Fibroblast of villous mesenchyme (primary cell): ENCODE results near the gene CCBE1. TPM values are rescaled to one million over a fixed set of nuclear protein-coding genes. Genes with fewer than 3 reads are reported as not detected.

Experiments used
- DNase-seq: peaks from one replicate; pipeline ENCODE4 v3.0.0-alpha.2; 2010; ENCODE audit warnings: low read depth
- H3K4me3 ChIP-seq: 2 replicates; pipeline ENCODE4 v1.5.1; 2011; ENCODE audit warnings: low read depth, mild to moderate bottlenecking, low read length
- total RNA-seq: library from RNA; depleted of rRNA; stranded (reverse); fragments of >200 nt; gene quantifications from 2 replicates; pipeline ENCODE4 v1.2.3, GENCODE V29; 2012
- TF ChIP-seq, protein P1 (sequence below): IDR thresholded peaks from 2 replicates; pipeline ENCODE4 v1.5.1; 2012; ENCODE audit warnings: low read depth, mild to moderate bottlenecking, low read length; ENCODE audit not compliant: insufficient read depth

CCBE1 gene
- total RNA-seq, 1 donor, result 10.4 TPM

DNA sequence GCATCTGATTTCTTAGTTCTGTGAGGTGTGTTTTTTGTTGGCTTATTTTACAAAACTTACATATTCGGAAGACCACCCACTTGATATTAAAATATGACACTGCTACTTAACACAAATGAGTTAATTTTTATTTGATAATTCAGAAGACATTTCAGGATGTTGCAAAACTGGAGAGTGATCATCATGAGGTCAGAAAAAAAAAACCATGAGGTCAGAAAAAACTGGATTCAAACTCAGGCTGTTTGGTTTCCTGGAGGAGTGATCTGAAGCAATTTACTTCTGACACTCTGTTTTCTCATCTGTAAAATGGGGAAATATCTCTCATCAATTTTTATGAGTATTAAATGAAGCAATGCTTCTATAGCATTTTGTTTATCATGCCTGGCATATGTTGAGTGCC is 1.8 kb upstream of the CCBE1 start:
- TF ChIP-seq, protein P1, sequence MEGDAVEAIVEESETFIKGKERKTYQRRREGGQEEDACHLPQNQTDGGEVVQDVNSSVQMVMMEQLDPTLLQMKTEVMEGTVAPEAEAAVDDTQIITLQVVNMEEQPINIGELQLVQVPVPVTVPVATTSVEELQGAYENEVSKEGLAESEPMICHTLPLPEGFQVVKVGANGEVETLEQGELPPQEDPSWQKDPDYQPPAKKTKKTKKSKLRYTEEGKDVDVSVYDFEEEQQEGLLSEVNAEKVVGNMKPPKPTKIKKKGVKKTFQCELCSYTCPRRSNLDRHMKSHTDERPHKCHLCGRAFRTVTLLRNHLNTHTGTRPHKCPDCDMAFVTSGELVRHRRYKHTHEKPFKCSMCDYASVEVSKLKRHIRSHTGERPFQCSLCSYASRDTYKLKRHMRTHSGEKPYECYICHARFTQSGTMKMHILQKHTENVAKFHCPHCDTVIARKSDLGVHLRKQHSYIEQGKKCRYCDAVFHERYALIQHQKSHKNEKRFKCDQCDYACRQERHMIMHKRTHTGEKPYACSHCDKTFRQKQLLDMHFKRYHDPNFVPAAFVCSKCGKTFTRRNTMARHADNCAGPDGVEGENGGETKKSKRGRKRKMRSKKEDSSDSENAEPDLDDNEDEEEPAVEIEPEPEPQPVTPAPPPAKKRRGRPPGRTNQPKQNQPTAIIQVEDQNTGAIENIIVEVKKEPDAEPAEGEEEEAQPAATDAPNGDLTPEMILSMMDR, result no peak
- DNase-seq, result no peak
- no peak overlapping the region for H3K4me3 ChIP-seq

DNA sequence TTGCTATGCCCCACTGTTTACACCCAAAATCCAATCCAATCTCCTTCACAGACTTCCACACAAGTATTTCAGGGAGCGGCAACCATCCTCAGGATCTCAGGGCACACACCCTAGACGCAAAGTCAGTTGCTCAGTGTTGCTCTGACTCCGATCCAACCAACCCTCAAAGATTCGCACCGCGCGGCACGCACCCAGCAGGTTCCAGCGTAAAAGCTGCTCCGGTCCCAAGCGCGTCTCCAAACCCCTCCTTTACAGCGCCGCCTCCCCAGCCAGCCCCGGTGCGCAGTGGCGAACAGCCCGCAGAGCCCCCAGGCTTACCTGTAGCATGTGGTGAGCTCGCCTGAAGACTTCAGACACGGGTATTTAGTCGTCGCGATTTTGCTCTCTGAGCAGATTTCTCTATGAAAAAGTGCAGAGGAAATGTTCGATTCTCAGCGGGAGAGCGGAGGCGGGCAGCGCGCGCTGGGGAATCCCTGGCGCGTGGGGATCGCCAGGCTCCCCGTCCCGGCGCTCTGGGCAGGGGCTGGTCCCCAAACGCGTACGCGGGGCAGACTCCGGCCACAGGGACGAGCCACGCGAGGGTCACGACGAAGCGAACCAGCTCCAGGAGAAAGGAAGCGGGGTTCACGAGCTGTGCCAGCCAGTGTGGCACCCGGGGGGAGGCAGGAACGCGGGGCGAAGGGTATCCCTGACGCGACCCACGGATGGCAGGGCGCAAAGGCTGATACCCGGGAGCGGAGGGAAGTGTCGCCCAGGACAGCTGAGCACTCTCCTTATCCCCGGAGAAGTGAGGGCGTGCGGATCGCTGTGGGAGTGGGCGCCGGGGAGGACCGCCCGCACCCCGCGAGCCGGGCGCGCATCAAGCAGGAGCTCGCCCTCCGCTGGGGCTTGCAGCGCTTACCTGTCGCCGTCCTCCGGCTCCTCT is 650 bp downstream of the CCBE1 start:
- H3K4me3 ChIP-seq, result peak overlapping the region; percentile 82
- TF ChIP-seq, protein P1, result no peak
- DNase-seq, result peak; percentile 67

DNA sequence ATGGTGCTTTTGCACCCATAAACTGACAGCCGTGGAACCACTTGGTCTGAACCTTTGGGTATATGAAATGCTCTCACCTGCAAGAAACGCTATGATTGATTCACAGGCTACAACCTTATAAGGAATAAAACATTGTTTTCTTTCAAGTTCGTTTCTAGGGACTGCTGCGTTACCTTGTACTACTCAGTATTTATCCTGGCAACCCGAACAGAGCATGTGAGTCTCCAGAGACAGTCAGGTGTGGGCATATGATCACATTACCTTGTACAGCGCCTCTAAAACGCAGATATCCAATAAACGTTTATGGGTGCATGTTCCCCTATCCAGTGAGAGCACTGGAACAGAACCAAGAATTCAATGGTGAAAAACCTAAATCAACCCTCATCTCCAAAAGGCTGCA is 1.7 kb downstream of the CCBE1 start:
- H3K4me3 ChIP-seq, result peak overlapping the region; percentile 82
- TF ChIP-seq, protein P1, result no peak
- no peak for DNase-seq

DNA sequence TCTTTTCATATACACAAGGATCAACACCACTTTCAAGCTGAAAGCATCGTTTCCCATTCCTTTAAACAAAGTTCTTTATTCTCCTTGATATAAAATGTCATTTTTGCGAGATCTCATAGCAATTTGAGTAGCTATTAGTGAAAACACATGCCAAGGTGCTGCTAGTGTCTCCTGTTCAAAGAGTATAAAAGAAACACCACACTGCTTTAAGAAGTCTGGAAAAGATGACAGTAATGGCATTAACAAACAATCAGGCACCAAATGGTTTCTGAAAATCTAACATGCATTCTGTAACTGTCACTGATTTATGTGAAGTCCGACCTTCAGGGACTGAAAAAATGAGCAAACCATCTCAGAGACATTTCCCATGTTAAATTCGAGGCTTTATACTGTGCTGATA is 2.4 kb downstream of the CCBE1 start:
- DNase-seq, result no peak
- TF ChIP-seq, protein P1, result no peak
- no peak overlapping the region for H3K4me3 ChIP-seq

DNA sequence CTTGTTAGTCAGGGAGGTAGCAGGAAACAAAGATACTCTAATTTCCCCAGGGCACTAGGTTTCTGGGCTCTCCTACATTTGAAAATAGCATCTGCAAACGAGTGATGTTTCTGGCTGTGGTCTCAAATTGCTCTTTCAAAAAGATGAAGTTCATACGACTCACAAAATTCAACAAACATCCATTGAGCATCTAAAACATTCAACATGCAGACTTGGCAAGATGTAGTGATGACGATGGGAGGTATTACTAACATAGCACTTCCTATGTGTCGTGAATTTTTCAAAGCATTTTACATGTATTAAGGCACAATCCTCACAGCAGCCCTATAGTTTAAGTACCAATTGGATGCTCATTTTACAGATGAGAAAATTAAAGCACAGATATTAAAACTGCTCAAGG is 5.2 kb downstream of the CCBE1 start:
- H3K4me3 ChIP-seq, result no peak overlapping the region
- TF ChIP-seq, protein P1, result no peak
- no peak for DNase-seq

DNA sequence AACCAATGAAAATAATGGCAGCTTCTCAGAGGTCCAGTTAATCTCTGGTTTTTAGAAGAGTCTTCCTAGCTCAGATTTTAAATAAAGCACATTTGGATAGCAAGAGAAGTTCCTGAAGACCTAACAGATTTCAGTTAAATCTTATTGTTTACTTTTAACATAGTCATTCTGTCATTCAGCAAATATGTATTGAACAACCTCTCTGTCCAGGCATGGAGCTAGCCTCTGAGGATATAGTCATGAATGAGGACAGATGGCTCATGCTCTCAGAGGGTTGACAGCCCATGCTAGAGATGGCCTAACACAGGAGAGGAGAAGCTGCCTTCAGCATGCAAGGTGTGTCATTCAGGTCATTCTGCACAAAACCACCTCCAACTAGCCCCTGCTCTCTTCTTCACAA is 6.2 kb downstream of the CCBE1 start:
- H3K4me3 ChIP-seq, result no peak overlapping the region
- DNase-seq, result peak; percentile 42
- TF ChIP-seq, protein P1, result no peak
